Mesodermal cell (in vitro differentiated cells): ENCODE data around the gene CPNE5.

ENCODE experiments used
- H3K27ac ChIP-seq: 2 replicates; pipeline ENCODE4 v1.7.0; 2013; ENCODE audit warnings: mild to moderate bottlenecking, low read depth, low read length, moderate library complexity; ENCODE audit not compliant: severe bottlenecking
- H3K36me3 ChIP-seq: 2 replicates; pipeline ENCODE4 v1.7.1; 2013; ENCODE audit warnings: mild to moderate bottlenecking, low read length, moderate library complexity; ENCODE audit not compliant: control insufficient read depth, insufficient read depth
- H3K4me1 ChIP-seq: one replicate; pipeline ENCODE4 v1.7.1; 2013; ENCODE audit warnings: mild to moderate bottlenecking, low read length; ENCODE audit not compliant: insufficient read depth, control insufficient read depth, poor library complexity, severe bottlenecking
- H3K4me3 ChIP-seq: 2 replicates; pipeline ENCODE4 v1.7.0; 2013; ENCODE audit warnings: low read length, control low read depth, mild to moderate bottlenecking; ENCODE audit not compliant: insufficient read depth, poor library complexity, severe bottlenecking; ENCODE audit errors: extremely low read depth
- H3K9me3 ChIP-seq: 2 replicates; pipeline ENCODE4 v1.7.1; 2013; ENCODE audit warnings: mild to moderate bottlenecking, low read length, moderate library complexity; ENCODE audit not compliant: control insufficient read depth
- WGBS, 2 experiments: methylation state at CpG; one replicate each; pipeline ENCODE4 v1.1.5; 2013; ENCODE audit warnings: missing lambda C conversion rate in 2 of 2; ENCODE audit not compliant: insufficient coverage in 2 of 2; 5-methylcytosine and 5-hydroxymethylcytosine counted together

Gene CPNE5

GRCh38 chr6:36833182-36833789 lies 6.0 kb downstream of the CPNE5 start:
- Histone ChIP-seq H3K4me3 (no peak overlapping the region), H3K36me3 (no peaks in the 10 kb centered on the region), H3K9me3 (no peaks in the 10 kb centered on the region), H3K4me1 (no peaks in the 10 kb centered on the region), H3K27ac (no peak overlapping the region)
- 93 to 95% methylated on average over 3 to 6 of the region's 7 CpGs for WGBS, 2 experiments

DNA sequence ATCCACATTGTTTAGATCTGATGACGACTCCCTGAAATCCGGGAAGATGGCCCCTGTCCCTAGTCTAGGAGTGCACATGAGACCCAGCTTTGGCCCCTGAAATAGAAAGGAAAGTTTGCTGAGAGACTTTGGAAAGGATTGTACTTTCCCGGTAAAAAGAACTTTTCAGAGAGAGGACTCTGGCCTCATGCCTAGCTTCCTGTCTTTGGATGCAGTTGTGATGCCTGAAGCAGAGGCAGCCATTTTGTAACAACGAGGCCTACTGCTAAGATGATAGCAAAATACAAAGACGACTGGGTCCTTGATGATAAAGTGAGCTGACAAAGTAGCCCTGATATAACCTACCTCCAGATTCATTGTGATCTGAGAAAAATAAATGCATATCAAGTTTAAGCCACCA lies 6.9 kb downstream of the CPNE5 start:
- WGBS, 2 experiments, result 90 to 93% methylated on average over 3 to 5 of the region's 5 CpGs
- Histone ChIP-seq H3K4me1 (peaks cover 9% of the 10 kb centered on the region), H3K27ac (no peak overlapping the region), H3K4me3 (no peak overlapping the region), H3K36me3 (no peaks in the 10 kb centered on the region), H3K9me3 (no peaks in the 10 kb centered on the region)

- no peak overlapping the region for H3K4me3 ChIP-seq
- peaks cover 26% of the 10 kb centered on the region for H3K4me1 ChIP-seq
- H3K9me3 ChIP-seq, result no peaks in the 10 kb centered on the region
- H3K36me3 ChIP-seq, result no peaks in the 10 kb centered on the region
- no peak overlapping the region for H3K27ac ChIP-seq
- WGBS, 2 experiments, result 83 to 86% methylated on average over 2 of the region's 2 CpGs
These were observed 8.7 kb downstream of the CPNE5 start for GRCh38 chr6:36830577-36830976.

DNA sequence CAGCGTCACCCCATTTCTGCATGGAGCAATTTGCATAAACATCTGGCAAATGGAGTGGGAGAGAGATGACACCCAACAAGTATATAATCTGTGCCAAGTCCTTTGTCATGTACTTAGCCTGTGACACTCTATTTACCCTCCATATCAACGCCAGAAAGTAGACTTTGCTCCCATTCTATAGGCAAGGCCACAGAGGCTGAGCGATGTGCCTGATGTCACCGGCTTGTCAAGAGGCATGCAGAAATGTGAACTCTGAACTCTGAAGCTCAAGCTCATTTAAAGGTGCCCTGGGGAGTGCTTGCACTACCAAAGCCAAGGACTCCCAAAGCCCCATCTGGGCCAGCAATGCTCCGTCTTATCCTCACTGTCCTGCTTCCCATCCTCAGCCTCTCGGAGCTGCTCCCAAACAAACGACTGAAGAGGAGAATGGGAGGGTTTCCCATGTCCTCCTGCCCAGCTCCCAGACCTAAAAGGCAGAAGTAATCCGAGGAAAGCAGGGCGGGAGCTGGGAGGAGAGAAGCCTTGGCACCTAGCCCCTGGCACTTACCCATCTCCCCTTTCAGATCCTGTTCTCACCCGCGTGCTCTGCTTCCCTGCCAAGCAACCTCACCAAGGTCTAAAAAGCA lies 9.2 kb downstream of the CPNE5 start:
- no peak overlapping the region for H3K27ac ChIP-seq
- WGBS, 2 experiments, result 68 to 93% methylated on average over 5 to 10 of the region's 11 CpGs
- peaks cover 30% of the 10 kb centered on the region for H3K4me1 ChIP-seq

GRCh38 chr6:36827261-36828079 lies 11.8 kb downstream of the CPNE5 start:
- 82 to 95% methylated on average over 11 to 13 of the region's 19 CpGs for WGBS, 2 experiments
- Histone ChIP-seq H3K36me3 (no peaks in the 10 kb centered on the region), H3K4me3 (no peak overlapping the region), H3K4me1 (peaks cover 31% of the 10 kb centered on the region), H3K9me3 (no peaks in the 10 kb centered on the region), H3K27ac (peak overlapping the region; percentile 55)

More for the DNA sequence above, 9.2 kb downstream of the CPNE5 start:
- Histone ChIP-seq H3K36me3 (no peaks in the 10 kb centered on the region), H3K4me3 (no peak overlapping the region), H3K9me3 (no peaks in the 10 kb centered on the region)

- no peak overlapping the region for H3K27ac ChIP-seq
- H3K4me1 ChIP-seq, result peaks cover 38% of the 10 kb centered on the region
- H3K4me3 ChIP-seq, result no peak overlapping the region
- no peaks in the 10 kb centered on the region for H3K9me3 ChIP-seq
- H3K36me3 ChIP-seq, result no peaks in the 10 kb centered on the region
- WGBS, 2 experiments, result 90 to 94% methylated on average over 19 of the region's 19 CpGs
These were observed 12.6 kb downstream of the CPNE5 start for GRCh38 chr6:36826520-36827227.

DNA sequence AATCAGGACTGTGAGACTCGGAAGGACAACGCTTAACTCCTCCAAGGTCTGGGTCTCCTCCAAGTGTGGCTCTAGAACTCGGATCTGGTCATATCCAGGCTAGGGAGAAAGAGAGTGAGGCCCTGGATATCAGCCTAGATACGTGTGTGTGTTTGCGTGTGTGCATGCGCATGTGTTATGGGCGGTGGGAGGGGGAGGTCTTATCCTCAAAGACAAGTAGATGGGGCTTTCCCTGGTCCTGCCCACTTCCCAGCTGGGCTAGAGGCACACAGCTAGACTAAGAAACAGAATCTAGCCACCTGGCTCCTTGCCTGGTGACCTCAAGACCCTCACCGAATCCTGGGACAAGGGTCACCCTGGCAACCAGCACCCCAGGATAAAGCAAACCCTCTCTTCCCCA lies 13.2 kb downstream of the CPNE5 start:
- 81 to 94% methylated on average over 4 to 8 of the region's 8 CpGs for WGBS, 2 experiments
- Histone ChIP-seq H3K4me1 (peaks cover 45% of the 10 kb centered on the region), H3K36me3 (no peaks in the 10 kb centered on the region), H3K4me3 (no peak overlapping the region), H3K9me3 (no peaks in the 10 kb centered on the region), H3K27ac (no peak overlapping the region)

DNA sequence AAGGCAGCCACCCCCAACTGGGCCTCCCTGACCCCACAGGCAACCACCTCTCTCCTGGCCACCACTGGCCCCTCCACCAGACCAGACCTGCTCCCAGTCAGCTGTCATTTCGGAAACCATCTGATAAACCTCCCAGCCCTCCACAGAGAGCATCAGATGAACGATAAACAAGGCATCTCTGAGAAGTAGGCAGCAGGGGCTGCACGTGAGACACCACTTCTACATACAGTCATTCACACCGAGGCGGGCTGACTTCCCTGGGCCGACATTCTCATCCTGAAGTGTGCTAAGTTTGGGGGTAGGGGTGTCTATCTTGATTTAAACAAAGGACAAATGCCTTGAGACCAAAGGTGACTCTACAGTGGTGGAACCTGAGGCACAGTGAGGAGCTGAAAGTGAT lies 13.8 kb downstream of the CPNE5 start:
- WGBS, 2 experiments, result 82 to 85% methylated on average over 1 to 5 of the region's 6 CpGs
- H3K27ac ChIP-seq, result no peak overlapping the region

DNA sequence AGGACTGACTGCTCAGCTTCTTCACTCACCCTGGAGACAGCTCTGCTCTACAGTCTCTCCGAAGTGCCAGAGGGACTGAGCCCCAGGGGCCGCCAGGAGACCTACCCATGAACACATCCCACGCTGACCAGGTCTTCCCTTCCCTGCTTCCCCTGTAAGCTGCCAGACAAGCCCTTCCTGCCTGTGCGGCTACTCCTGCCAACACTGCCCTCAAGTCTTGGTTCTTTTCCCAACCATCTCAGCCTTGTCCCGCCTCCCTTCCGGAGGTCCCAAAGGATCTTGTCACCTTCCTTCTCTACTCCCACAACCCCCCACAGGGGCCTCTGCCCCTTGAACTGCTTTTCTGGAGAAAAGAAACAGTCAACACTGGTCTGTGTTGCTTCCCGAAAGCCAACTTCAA lies 15.0 kb downstream of the CPNE5 start:
- Histone ChIP-seq H3K36me3 (no peaks in the 10 kb centered on the region), H3K4me3 (no peak overlapping the region), H3K27ac (no peak overlapping the region), H3K9me3 (no peaks in the 10 kb centered on the region), H3K4me1 (peaks cover 52% of the 10 kb centered on the region)
- WGBS, 2 experiments, result 86 to 92% methylated on average over 5 to 7 of the region's 7 CpGs

More for the DNA sequence above, 13.8 kb downstream of the CPNE5 start:
- H3K4me1 ChIP-seq, result peaks cover 46% of the 10 kb centered on the region
- no peak overlapping the region for H3K4me3 ChIP-seq
- H3K36me3 ChIP-seq, result no peaks in the 10 kb centered on the region
- H3K9me3 ChIP-seq, result no peaks in the 10 kb centered on the region

GRCh38 chr6:36823421-36824096 lies 15.7 kb downstream of the CPNE5 start:
- Histone ChIP-seq H3K9me3 (no peaks in the 10 kb centered on the region), H3K27ac (no peak overlapping the region), H3K4me3 (no peak overlapping the region), H3K4me1 (peaks cover 52% of the 10 kb centered on the region), H3K36me3 (no peaks in the 10 kb centered on the region)
- WGBS, 2 experiments, result 92 to 98% methylated on average over 11 to 12 of the region's 12 CpGs
